ENCODE measurements around the gene CHN2.

CHN2 gene

GRCh38 chr7:29331163-29331562 is 136.6 kb downstream of the CHN2 start:
- TF ChIP-seq POU2F2 (IDR thresholded peaks at IDR 0.05; ENCODE audit: low read depth, low read length) (no peak), PAX5 (IDR thresholded peaks at IDR 0.05; ENCODE audit: insufficient read depth, low read length, severe bottlenecking) (no peak), POLR2AphosphoS5 (IDR thresholded peaks at IDR 0.05; ENCODE audit: low read depth, low read length) (no peak)
- DNase-seq (ENCODE audit: insufficient read length, low spot score) (no peak), FAIRE-seq (no peak)

GRCh38 chr7:29332042-29332811 is 137.7 kb downstream of the CHN2 start:
- DNase-seq (ENCODE audit: insufficient read length, low spot score): no peak
- TF ChIP-seq POLR2AphosphoS5 (IDR thresholded peaks at IDR 0.05; ENCODE audit: low read depth, low read length): no peak
- TF ChIP-seq POU2F2 (IDR thresholded peaks at IDR 0.05; ENCODE audit: low read depth, low read length): no peak
- TF ChIP-seq PAX5 (IDR thresholded peaks at IDR 0.05; ENCODE audit: insufficient read depth, low read length, severe bottlenecking): no peak
- no peak for TF ChIP-seq POLR2A (IDR thresholded peaks at IDR 0.05; ENCODE audit: low read depth, low read length)
- TF ChIP-seq TAF1 (IDR thresholded peaks at IDR 0.05; ENCODE audit: low read depth, low read length): no peak
- no peak for TF ChIP-seq SPI1 (IDR thresholded peaks at IDR 0.05; ENCODE audit: low read depth, low read length)
- no peak for FAIRE-seq

GRCh38 chr7:29332875-29333855 is 138.6 kb downstream of the CHN2 start:
- TF ChIP-seq POLR2AphosphoS5 (IDR thresholded peaks at IDR 0.05; ENCODE audit: low read depth, low read length): no peak
- TF ChIP-seq TAF1 (IDR thresholded peaks at IDR 0.05; ENCODE audit: low read depth, low read length): no peak
- no peak for TF ChIP-seq POU2F2 (IDR thresholded peaks at IDR 0.05; ENCODE audit: low read depth, low read length)
- no peak for TF ChIP-seq POLR2A (IDR thresholded peaks at IDR 0.05; ENCODE audit: low read depth, low read length)
- no peak for TF ChIP-seq PAX5 (IDR thresholded peaks at IDR 0.05; ENCODE audit: insufficient read depth, low read length, severe bottlenecking)
- no peak for TF ChIP-seq SPI1 (IDR thresholded peaks at IDR 0.05; ENCODE audit: low read depth, low read length)
- FAIRE-seq (no peak), DNase-seq (ENCODE audit: insufficient read length, low spot score) (no peak)

- FAIRE-seq (no peak), DNase-seq (ENCODE audit: insufficient read length, low spot score) (no peak)
- TF ChIP-seq TAF1 (IDR thresholded peaks at IDR 0.05; ENCODE audit: low read depth, low read length) (no peak), POLR2AphosphoS5 (IDR thresholded peaks at IDR 0.05; ENCODE audit: low read depth, low read length) (no peak), PAX5 (IDR thresholded peaks at IDR 0.05; ENCODE audit: insufficient read depth, low read length, severe bottlenecking) (no peak), SPI1 (IDR thresholded peaks at IDR 0.05; ENCODE audit: low read depth, low read length) (no peak), POLR2A (IDR thresholded peaks at IDR 0.05; ENCODE audit: low read depth, low read length) (no peak), POU2F2 (IDR thresholded peaks at IDR 0.05; ENCODE audit: low read depth, low read length) (no peak)
Observed at GRCh38 chr7:29335188-29336083, 140.9 kb downstream of the CHN2 start.

GRCh38 chr7:29337546-29338116 is 143.1 kb downstream of the CHN2 start:
- TF ChIP-seq TAF1 (IDR thresholded peaks at IDR 0.05; ENCODE audit: low read depth, low read length): no peak
- TF ChIP-seq POU2F2 (IDR thresholded peaks at IDR 0.05; ENCODE audit: low read depth, low read length): no peak
- TF ChIP-seq SPI1 (IDR thresholded peaks at IDR 0.05; ENCODE audit: low read depth, low read length): no peak
- TF ChIP-seq PAX5 (IDR thresholded peaks at IDR 0.05; ENCODE audit: insufficient read depth, low read length, severe bottlenecking): no peak
- no peak for TF ChIP-seq POLR2AphosphoS5 (IDR thresholded peaks at IDR 0.05; ENCODE audit: low read depth, low read length)
- TF ChIP-seq POLR2A (IDR thresholded peaks at IDR 0.05; ENCODE audit: low read depth, low read length): no peak
- FAIRE-seq: no peak
- DNase-seq (ENCODE audit: insufficient read length, low spot score): no peak

- no peak for FAIRE-seq
- TF ChIP-seq TAF1 (IDR thresholded peaks at IDR 0.05; ENCODE audit: low read depth, low read length): no peak
- TF ChIP-seq SPI1 (IDR thresholded peaks at IDR 0.05; ENCODE audit: low read depth, low read length): no peak
- no peak for TF ChIP-seq POU2F2 (IDR thresholded peaks at IDR 0.05; ENCODE audit: low read depth, low read length)
- no peak for TF ChIP-seq PAX5 (IDR thresholded peaks at IDR 0.05; ENCODE audit: insufficient read depth, low read length, severe bottlenecking)
- no peak for TF ChIP-seq POLR2A (IDR thresholded peaks at IDR 0.05; ENCODE audit: low read depth, low read length)
- no peak for TF ChIP-seq POLR2AphosphoS5 (IDR thresholded peaks at IDR 0.05; ENCODE audit: low read depth, low read length)
- DNase-seq (ENCODE audit: insufficient read length, low spot score): no peak
Observed at GRCh38 chr7:29340696-29341095, 146.1 kb downstream of the CHN2 start.

- TF ChIP-seq POLR2AphosphoS5 (IDR thresholded peaks at IDR 0.05; ENCODE audit: low read depth, low read length): no peak
- no peak for TF ChIP-seq POLR2A (IDR thresholded peaks at IDR 0.05; ENCODE audit: low read depth, low read length)
- TF ChIP-seq TAF1 (IDR thresholded peaks at IDR 0.05; ENCODE audit: low read depth, low read length): no peak
- no peak for TF ChIP-seq POU2F2 (IDR thresholded peaks at IDR 0.05; ENCODE audit: low read depth, low read length)
- no peak for TF ChIP-seq PAX5 (IDR thresholded peaks at IDR 0.05; ENCODE audit: insufficient read depth, low read length, severe bottlenecking)
- TF ChIP-seq SPI1 (IDR thresholded peaks at IDR 0.05; ENCODE audit: low read depth, low read length): no peak
- no peak for DNase-seq (ENCODE audit: insufficient read length, low spot score)
- no peak for FAIRE-seq
Observed at GRCh38 chr7:29341156-29341555, 146.6 kb downstream of the CHN2 start.

GRCh38 chr7:29342761-29343160 is 148.2 kb downstream of the CHN2 start:
- DNase-seq (ENCODE audit: insufficient read length, low spot score): no peak

More at GRCh38 chr7:29342761-29343160, 148.2 kb downstream of the CHN2 start:
- no peak for FAIRE-seq
- TF ChIP-seq POLR2AphosphoS5 (IDR thresholded peaks at IDR 0.05; ENCODE audit: low read depth, low read length) (no peak), SPI1 (IDR thresholded peaks at IDR 0.05; ENCODE audit: low read depth, low read length) (no peak), POU2F2 (IDR thresholded peaks at IDR 0.05; ENCODE audit: low read depth, low read length) (no peak), TAF1 (IDR thresholded peaks at IDR 0.05; ENCODE audit: low read depth, low read length) (no peak), PAX5 (IDR thresholded peaks at IDR 0.05; ENCODE audit: insufficient read depth, low read length, severe bottlenecking) (no peak), POLR2A (IDR thresholded peaks at IDR 0.05; ENCODE audit: low read depth, low read length) (no peak)
